ENCODE measurements around the gene CIRBP. TPM values are rescaled to one million over a fixed set of nuclear protein-coding genes. Genes with fewer than 3 reads are reported as not detected.
"Not testable (repeated sequence)": the region's sequence is repeated elsewhere in the genome, so short reads cannot be mapped to it uniquely, and the experiment has no call there.

The CIRBP gene
- total RNA-seq, 1 donor from 2014 or later, result 659 TPM

- no peak overlapping the region for H3K4me3 Mint-ChIP-seq
- no peaks in the 10 kb centered on the region for H3K9me3 Mint-ChIP-seq
- H3K36me3 Mint-ChIP-seq, result no peaks in the 10 kb centered on the region
- H3K27ac Mint-ChIP-seq, result no peak overlapping the region
- H3K4me1 Mint-ChIP-seq, result no peaks in the 10 kb centered on the region
- DNase-seq (ENCODE audit: low spot score in 2 of 2, unreplicated experiment in 2 of 2), result no peak
- TF ChIP-seq, protein P1, sequence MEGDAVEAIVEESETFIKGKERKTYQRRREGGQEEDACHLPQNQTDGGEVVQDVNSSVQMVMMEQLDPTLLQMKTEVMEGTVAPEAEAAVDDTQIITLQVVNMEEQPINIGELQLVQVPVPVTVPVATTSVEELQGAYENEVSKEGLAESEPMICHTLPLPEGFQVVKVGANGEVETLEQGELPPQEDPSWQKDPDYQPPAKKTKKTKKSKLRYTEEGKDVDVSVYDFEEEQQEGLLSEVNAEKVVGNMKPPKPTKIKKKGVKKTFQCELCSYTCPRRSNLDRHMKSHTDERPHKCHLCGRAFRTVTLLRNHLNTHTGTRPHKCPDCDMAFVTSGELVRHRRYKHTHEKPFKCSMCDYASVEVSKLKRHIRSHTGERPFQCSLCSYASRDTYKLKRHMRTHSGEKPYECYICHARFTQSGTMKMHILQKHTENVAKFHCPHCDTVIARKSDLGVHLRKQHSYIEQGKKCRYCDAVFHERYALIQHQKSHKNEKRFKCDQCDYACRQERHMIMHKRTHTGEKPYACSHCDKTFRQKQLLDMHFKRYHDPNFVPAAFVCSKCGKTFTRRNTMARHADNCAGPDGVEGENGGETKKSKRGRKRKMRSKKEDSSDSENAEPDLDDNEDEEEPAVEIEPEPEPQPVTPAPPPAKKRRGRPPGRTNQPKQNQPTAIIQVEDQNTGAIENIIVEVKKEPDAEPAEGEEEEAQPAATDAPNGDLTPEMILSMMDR (IDR thresholded peaks at IDR 0.05; ENCODE audit: unreplicated experiment), result no peak
- no peaks in the 10 kb centered on the region for H3K27me3 Mint-ChIP-seq (ENCODE audit: low read depth)
Observed at GRCh38 chr19:1299801-1300200, 30.7 kb downstream of the CIRBP start.

GRCh38 chr19:1300744-1301490 lies 31.8 kb downstream of the CIRBP start:
- Mint-ChIP-seq H3K36me3 (no peaks in the 10 kb centered on the region), H3K4me1 (no peaks in the 10 kb centered on the region), H3K27ac (no peak overlapping the region), H3K9me3 (no peaks in the 10 kb centered on the region), H3K4me3 (no peak overlapping the region), H3K27me3 (ENCODE audit: low read depth) (no peaks in the 10 kb centered on the region)
- TF ChIP-seq, protein P1 (IDR thresholded peaks at IDR 0.05; ENCODE audit: unreplicated experiment), result no peak
- no peak for DNase-seq (ENCODE audit: low spot score in 2 of 2, unreplicated experiment in 2 of 2)

- H3K27me3 Mint-ChIP-seq (ENCODE audit: low read depth), result no peaks in the 10 kb centered on the region
- H3K36me3 Mint-ChIP-seq, result no peaks in the 10 kb centered on the region
- no peak overlapping the region for H3K4me3 Mint-ChIP-seq
- no peak overlapping the region for H3K27ac Mint-ChIP-seq
- TF ChIP-seq, protein P1 (IDR thresholded peaks at IDR 0.05; ENCODE audit: unreplicated experiment), result no peak
- no peak for DNase-seq (ENCODE audit: low spot score in 2 of 2, unreplicated experiment in 2 of 2)
- H3K4me1 Mint-ChIP-seq, result no peaks in the 10 kb centered on the region
- no peaks in the 10 kb centered on the region for H3K9me3 Mint-ChIP-seq
Observed at GRCh38 chr19:1302533-1303239, 33.6 kb downstream of the CIRBP start.

- H3K27me3 Mint-ChIP-seq (ENCODE audit: low read depth), result no peaks in the 10 kb centered on the region
- no peak for DNase-seq (ENCODE audit: low spot score in 2 of 2, unreplicated experiment in 2 of 2)
- H3K9me3 Mint-ChIP-seq, result no peaks in the 10 kb centered on the region
- H3K27ac Mint-ChIP-seq, result no peak overlapping the region
- H3K4me3 Mint-ChIP-seq, result no peak overlapping the region
- TF ChIP-seq, protein P1 (IDR thresholded peaks at IDR 0.05; ENCODE audit: unreplicated experiment), result no peak
- H3K4me1 Mint-ChIP-seq, result no peaks in the 10 kb centered on the region
- H3K36me3 Mint-ChIP-seq, result no peaks in the 10 kb centered on the region
Observed at GRCh38 chr19:1304197-1304924, 35.2 kb downstream of the CIRBP start.

GRCh38 chr19:1305354-1305753 lies 36.2 kb downstream of the CIRBP start:
- not testable (repeated sequence) for DNase-seq (ENCODE audit: low spot score in 2 of 2, unreplicated experiment in 2 of 2); H3K27ac Mint-ChIP-seq; H3K9me3 Mint-ChIP-seq; H3K4me1 Mint-ChIP-seq; H3K27me3 Mint-ChIP-seq (ENCODE audit: low read depth); H3K4me3 Mint-ChIP-seq; H3K36me3 Mint-ChIP-seq

DNA sequence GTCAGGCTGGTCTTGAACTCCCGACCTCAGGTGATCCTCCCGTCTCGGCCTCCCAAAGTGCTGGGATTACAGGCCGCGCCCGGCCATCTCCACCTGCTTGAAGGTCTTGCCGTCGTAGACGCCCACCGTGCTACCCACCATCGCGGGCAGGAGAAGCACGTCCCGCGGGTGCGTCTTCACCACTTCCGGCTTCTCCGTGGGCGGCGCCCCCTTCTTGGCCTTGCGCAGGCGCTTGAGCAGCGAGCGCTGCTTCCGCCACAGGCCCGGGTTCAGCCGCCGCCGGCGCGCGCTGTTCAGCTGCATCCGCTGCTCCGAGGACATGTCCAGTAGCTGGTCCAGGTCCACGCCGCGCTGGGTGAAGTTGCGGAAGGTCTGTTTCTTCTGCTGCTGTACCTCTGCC lies 38.2 kb downstream of the CIRBP start:
- Mint-ChIP-seq H3K4me1 (peaks cover 1% of the 10 kb centered on the region), H3K27me3 (ENCODE audit: low read depth) (no peaks in the 10 kb centered on the region)

More for the DNA sequence above, 38.2 kb downstream of the CIRBP start:
- TF ChIP-seq, protein P1 (IDR thresholded peaks at IDR 0.05; ENCODE audit: unreplicated experiment), result no peak
- Mint-ChIP-seq H3K36me3 (no peaks in the 10 kb centered on the region), H3K4me3 (no peak overlapping the region), H3K9me3 (no peaks in the 10 kb centered on the region), H3K27ac (no peak overlapping the region)
- no peak for DNase-seq (ENCODE audit: low spot score in 2 of 2, unreplicated experiment in 2 of 2)

Data from mesothelial cell of epicardium (in vitro differentiated cells).